Psoas muscle (tissue), 8 donors: ENCODE data around the gene TUBB2A. TPM values are rescaled to one million over a fixed set of nuclear protein-coding genes. Genes with fewer than 3 reads are reported as not detected.
"Not testable (repeated sequence)": the region's sequence is repeated elsewhere in the genome, so short reads cannot be mapped to it uniquely, and the experiment has no call there.

Source experiments
- ATAC-seq, 4 donors: fragments of 200-7000 bp; cut with Tn5 transposase; one replicate each; pipeline ENCODE4 v1.9.1; 2020; ENCODE audit warnings: moderate library complexity in 3 of 4, mild to moderate bottlenecking in 2 of 4
- DNase-seq, 2 donors: peaks; one replicate each; pipeline ENCODE4 v3.0.0-alpha.2; 2020
- H3K27ac ChIP-seq: fragments of 200-600 bp; one replicate; pipeline ENCODE4 v1.8.0; 2022
- H3K27me3 ChIP-seq, 3 donors: fragments of 200-600 bp in 1 of 3; one replicate each; pipeline versions ENCODE4 v1.6.1 to v1.8.0; 2013 to 2022; ENCODE audit warnings: low read length in 2 of 3, mild to moderate bottlenecking in 2 of 3, moderate library complexity in 1 of 3; ENCODE audit not compliant: insufficient read depth in 3 of 3
- H3K36me3 ChIP-seq, 2 donors: fragments of 200-600 bp in 1 of 2; one replicate each; pipeline versions ENCODE4 v1.6.1 to v1.8.0; 2013 to 2022; ENCODE audit warnings: low read depth in 1 of 2, mild to moderate bottlenecking in 1 of 2, moderate library complexity in 1 of 2; ENCODE audit not compliant: insufficient read depth in 1 of 2
- H3K4me1 ChIP-seq: fragments of 200-600 bp; one replicate; pipeline ENCODE4 v1.8.0; 2022
- H3K4me3 ChIP-seq: fragments of 200-600 bp; one replicate; pipeline ENCODE4 v1.8.0; 2022; ENCODE audit warnings: mild to moderate bottlenecking
- H3K9me3 ChIP-seq: fragments of 200-600 bp; one replicate; pipeline ENCODE4 v1.8.0; 2022
- WGBS, 3 donors: extraction: QIAGEN DNeasy Blood & Tissue Kit; methylation state at CpG; one replicate each; pipeline versions ENCODE4 v1.1.6 to v1.1.7; 2013; 5-methylcytosine and 5-hydroxymethylcytosine counted together
- intact Hi-C, 2 donors: fragments of 100-400 bp; cut with DNase I; formaldehyde crosslinking; loops; one replicate each; pipeline versions ENCODE4 v1.11.0 to v1.14.2; 2022
- polyA plus RNA-seq, 3 donors: library from polyadenylated mRNA; stranded (reverse); fragments of 200-250 nt; gene quantifications; one replicate each; pipeline ENCODE4 v1.2.3, GENCODE V29; 2013
- total RNA-seq, 4 donors: library from RNA; stranded (reverse); fragmentation: NEBNext Ultra II Directional in 2 of 4; extraction: Animal tissue kit (Norgen Biotek cat#: 25700) in 2 of 4; gene quantifications; one replicate each; pipeline versions ENCODE4 v1.2.1 to v1.2.4, GENCODE V29; 2021 to 2023
- TF ChIP-seq, protein P1 (sequence below): fragments of 200-600 bp; IDR thresholded peaks from one replicate; pipeline ENCODE4 v1.8.0; 2022; ENCODE audit warnings: antibody characterized with exemption
- donor health status: healthy with polysubstance abuse.
- donor health status: DM: no; HTN: no; CAD: no; lungs with moderate emphysema.
- donor health status: Bipolar disorder and iron deficiency.
- donor health status: healthy.
- donor health status: DM: yes; HTN: yes; CAD: no.
- donor health status: DM: no; HTN: no; CAD: no.
- donor health status: DM: no; HTN: no; CAD: no.
- donor health status: DM: yes; HTN: yes; CAD: no.

Gene TUBB2A
- total and polyA plus RNA-seq, 7 donors: 25.3 to 83.4 (median 47.1) TPM

DNA sequence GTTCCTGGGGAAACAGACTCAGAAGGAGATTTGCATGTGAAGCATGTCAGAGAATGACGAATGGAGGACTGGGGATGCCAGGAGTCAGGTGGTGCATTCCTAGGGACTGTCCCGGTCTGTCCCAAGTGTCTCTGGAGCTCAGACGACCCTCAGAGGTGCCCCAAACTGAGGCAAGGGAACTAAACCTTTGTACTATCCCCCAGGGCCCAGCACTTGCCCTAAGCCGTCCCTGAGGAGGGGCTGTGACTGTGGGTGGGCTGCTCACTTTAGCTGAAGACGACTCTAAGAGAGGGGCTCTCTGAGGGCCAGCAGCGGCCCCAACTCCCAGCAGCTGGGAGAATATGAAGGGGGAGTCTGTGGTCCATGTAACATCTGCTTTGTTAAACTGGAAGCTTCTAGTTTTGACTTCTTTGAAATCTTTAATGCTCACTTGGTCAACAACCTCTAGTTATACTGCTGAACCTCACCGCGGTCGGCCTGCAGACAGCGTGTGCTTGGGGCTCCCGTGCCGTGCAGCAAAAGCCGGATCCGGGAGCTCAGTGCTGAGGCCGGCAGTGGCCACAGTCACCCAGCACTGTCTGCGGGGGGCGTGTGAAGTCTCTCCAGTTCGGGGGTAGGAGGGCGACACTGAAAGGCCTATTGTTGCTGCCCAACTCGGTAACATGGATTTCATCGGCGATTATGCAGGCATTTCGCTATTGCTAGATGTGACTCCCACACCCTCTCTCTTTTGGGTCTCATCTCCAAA, 35.9 kb upstream of the TUBB2A start:
- DNase-seq: no peak
- H3K27ac ChIP-seq: no peak overlapping the region
- no peaks in the 10 kb centered on the region for H3K4me1 ChIP-seq
- intact Hi-C loops: no loop called here
- TF ChIP-seq, protein P1, sequence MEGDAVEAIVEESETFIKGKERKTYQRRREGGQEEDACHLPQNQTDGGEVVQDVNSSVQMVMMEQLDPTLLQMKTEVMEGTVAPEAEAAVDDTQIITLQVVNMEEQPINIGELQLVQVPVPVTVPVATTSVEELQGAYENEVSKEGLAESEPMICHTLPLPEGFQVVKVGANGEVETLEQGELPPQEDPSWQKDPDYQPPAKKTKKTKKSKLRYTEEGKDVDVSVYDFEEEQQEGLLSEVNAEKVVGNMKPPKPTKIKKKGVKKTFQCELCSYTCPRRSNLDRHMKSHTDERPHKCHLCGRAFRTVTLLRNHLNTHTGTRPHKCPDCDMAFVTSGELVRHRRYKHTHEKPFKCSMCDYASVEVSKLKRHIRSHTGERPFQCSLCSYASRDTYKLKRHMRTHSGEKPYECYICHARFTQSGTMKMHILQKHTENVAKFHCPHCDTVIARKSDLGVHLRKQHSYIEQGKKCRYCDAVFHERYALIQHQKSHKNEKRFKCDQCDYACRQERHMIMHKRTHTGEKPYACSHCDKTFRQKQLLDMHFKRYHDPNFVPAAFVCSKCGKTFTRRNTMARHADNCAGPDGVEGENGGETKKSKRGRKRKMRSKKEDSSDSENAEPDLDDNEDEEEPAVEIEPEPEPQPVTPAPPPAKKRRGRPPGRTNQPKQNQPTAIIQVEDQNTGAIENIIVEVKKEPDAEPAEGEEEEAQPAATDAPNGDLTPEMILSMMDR: no peak
- no peaks in the 10 kb centered on the region for H3K27me3 ChIP-seq
- WGBS, 3 donors: 77 to 87% (median 81%) methylated on average over 23 of the region's 23 CpGs
- ATAC-seq: no peak
- no peak overlapping the region for H3K4me3 ChIP-seq
- no peaks in the 10 kb centered on the region for H3K36me3 ChIP-seq
- no peaks in the 10 kb centered on the region for H3K9me3 ChIP-seq

DNA sequence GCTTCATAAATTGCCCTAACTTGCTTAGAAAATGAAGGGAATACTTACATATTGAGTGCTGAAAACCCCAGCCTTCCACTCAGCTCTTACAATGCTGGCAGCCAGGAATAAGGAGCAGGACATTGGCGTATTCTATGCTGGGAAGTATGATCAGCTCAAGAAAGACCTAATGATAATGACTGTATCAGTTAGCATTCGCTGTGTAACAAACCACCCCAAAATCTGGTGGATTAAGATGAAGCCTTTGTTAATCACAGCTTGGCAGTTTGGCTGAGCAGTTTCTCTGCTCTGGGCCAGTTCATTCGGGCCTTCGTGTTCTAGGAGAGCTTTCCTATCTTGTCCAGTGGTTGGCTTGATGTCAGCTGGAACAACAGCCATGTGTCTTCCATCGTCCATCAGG, 33.4 kb upstream of the TUBB2A start:
- 58 to 67% (median 61%) methylated on average over 5 of the region's 5 CpGs for WGBS, 3 donors
- ATAC-seq: no peak
- H3K36me3 ChIP-seq: no peaks in the 10 kb centered on the region
- TF ChIP-seq, protein P1: no peak
- H3K27me3 ChIP-seq: no peaks in the 10 kb centered on the region
- DNase-seq: no peak
- no peaks in the 10 kb centered on the region for H3K9me3 ChIP-seq
- no peaks in the 10 kb centered on the region for H3K4me1 ChIP-seq
- H3K4me3 ChIP-seq: no peak overlapping the region
- H3K27ac ChIP-seq: no peak overlapping the region
- intact Hi-C loops: no loop called here

DNA sequence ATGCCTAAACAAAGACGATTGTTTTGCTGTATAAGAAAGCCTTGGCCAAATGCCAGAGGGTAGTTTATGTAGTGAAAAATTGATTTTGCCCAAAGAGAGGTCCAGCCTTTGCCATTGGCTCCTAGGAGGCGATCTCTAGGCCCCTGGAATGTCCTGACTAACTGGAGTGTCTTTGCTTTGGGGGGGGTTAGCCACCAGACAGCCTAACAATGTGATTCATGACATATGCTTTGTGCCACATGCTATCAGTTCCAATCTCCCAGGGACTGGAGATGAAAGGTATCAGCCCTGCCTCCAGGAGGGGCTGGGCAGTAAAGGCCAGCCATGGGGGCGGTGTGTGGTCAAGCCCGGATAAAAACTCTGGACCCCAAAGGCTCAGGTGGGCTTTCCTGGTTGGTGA, 32.7 kb upstream of the TUBB2A start:
- no peaks in the 10 kb centered on the region for H3K27me3 ChIP-seq
- 59 to 85% (median 77%) methylated on average over 4 of the region's 4 CpGs for WGBS, 3 donors
- H3K4me1 ChIP-seq: no peaks in the 10 kb centered on the region
- H3K9me3 ChIP-seq: no peaks in the 10 kb centered on the region
- TF ChIP-seq, protein P1: no peak
- H3K36me3 ChIP-seq: no peaks in the 10 kb centered on the region
- H3K4me3 ChIP-seq: no peak overlapping the region
- DNase-seq: no peak
- intact Hi-C loops: no loop called here
- no peak overlapping the region for H3K27ac ChIP-seq
- ATAC-seq: no peak

DNA sequence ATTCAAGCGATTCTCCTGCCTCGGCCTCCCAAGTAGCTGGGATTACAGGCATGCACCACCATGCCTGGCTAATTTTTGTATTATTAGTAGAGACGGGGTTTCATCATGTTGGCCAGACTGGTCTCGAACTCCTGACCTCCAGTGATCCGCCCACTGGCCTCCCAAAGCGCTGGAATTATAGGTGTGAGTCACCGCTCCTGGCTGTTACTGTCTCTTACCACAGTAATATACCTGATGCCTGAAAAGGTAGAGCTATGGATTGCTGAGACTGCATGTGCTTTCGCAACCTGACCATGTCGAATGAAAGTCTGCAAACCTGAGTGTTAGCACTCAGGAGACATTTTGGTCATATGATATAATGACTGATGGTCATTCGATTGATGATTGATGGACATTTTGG, 31.8 kb upstream of the TUBB2A start:
- H3K27ac ChIP-seq, DNase-seq, intact Hi-C loops, H3K9me3 ChIP-seq, H3K4me3 ChIP-seq, H3K27me3 ChIP-seq, ATAC-seq, H3K36me3 ChIP-seq, H3K4me1 ChIP-seq: not testable (repeated sequence)
- WGBS, 3 donors: 94 to 95% (median 95%) methylated on average over 10 of the region's 10 CpGs

DNA sequence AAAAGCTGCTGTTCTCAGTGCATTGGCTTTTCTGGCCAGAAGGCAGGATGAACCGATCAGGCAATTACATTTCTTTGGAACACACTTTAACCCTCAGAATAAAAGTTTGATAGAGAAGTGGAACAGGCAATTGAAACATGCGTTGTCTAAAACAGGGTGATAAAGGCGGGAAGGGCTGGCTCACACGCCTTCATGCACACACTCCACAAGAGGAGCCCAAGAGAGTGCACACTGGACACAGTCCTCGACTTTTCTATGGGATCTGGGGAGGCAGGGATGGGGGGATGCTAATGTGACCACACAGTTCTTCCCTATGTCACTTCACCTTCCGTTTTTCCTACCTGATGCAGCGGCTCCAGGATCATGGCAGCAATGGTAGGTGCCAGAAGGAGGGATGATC, 30.9 kb upstream of the TUBB2A start:
- DNase-seq (no peak), ATAC-seq (no peak)
- no peak overlapping the region for H3K4me3 ChIP-seq
- H3K27ac ChIP-seq: no peak overlapping the region
- no peaks in the 10 kb centered on the region for H3K4me1 ChIP-seq
- no peaks in the 10 kb centered on the region for H3K36me3 ChIP-seq
- H3K9me3 ChIP-seq: no peaks in the 10 kb centered on the region
- TF ChIP-seq, protein P1: no peak
- intact Hi-C loops: no loop called here
- 84 to 88% (median 86%) methylated on average over 7 of the region's 7 CpGs for WGBS, 3 donors
- no peaks in the 10 kb centered on the region for H3K27me3 ChIP-seq
